Measurements from ENCODE around the gene ACACA. TPM values are rescaled to one million over a fixed set of nuclear protein-coding genes. Genes with fewer than 3 reads are reported as not detected.

Gene ACACA
- total RNA-seq, 1 experiment from 2014 or later = 43.6 TPM

- DNase-seq (ENCODE audit: low read depth) = no peak
These were observed 271.1 kb downstream of the ACACA start for GRCh38 chr17:37135576-37135975.

- DNase-seq (ENCODE audit: low read depth) = no peak
These were observed 272.6 kb downstream of the ACACA start for GRCh38 chr17:37134050-37134449.

GRCh38 chr17:37133136-37133535, 273.5 kb downstream of the ACACA start:
- no peak for DNase-seq (ENCODE audit: low read depth)

GRCh38 chr17:37131669-37132611, 274.7 kb downstream of the ACACA start:
- DNase-seq (ENCODE audit: low read depth) = no peak

GRCh38 chr17:37130984-37131446, 275.6 kb downstream of the ACACA start:
- peak; percentile 42 for DNase-seq (ENCODE audit: low read depth)

- DNase-seq (ENCODE audit: low read depth) = no peak
These were observed 281.8 kb downstream of the ACACA start for GRCh38 chr17:37124821-37125173.

GRCh38 chr17:37123941-37124820, 282.5 kb downstream of the ACACA start:
- no peak for DNase-seq (ENCODE audit: low read depth)

- DNase-seq (ENCODE audit: low read depth) = no peak
These were observed 283.2 kb downstream of the ACACA start for GRCh38 chr17:37123386-37123785.

- DNase-seq (ENCODE audit: low read depth) = no peak
These were observed 285.0 kb downstream of the ACACA start for GRCh38 chr17:37121616-37122015.

- DNase-seq (ENCODE audit: low read depth) = no peak
These were observed 288.1 kb downstream of the ACACA start for GRCh38 chr17:37118366-37119137.

GRCh38 chr17:37117373-37118142, 289.1 kb downstream of the ACACA start:
- DNase-seq (ENCODE audit: low read depth) = no peak

GRCh38 chr17:37116671-37117185, 289.9 kb downstream of the ACACA start:
- no peak for DNase-seq (ENCODE audit: low read depth)

- no peak for DNase-seq (ENCODE audit: low read depth)
These were observed 295.3 kb downstream of the ACACA start for GRCh38 chr17:37111329-37111728.

GRCh38 chr17:37110746-37111145, 295.9 kb downstream of the ACACA start:
- no peak for DNase-seq (ENCODE audit: low read depth)

GRCh38 chr17:37109731-37110710, 296.6 kb downstream of the ACACA start:
- no peak for DNase-seq (ENCODE audit: low read depth)

- no peak for DNase-seq (ENCODE audit: low read depth)
These were observed 297.5 kb downstream of the ACACA start for GRCh38 chr17:37109106-37109505.

GRCh38 chr17:37107406-37108083, 299.1 kb downstream of the ACACA start:
- DNase-seq (ENCODE audit: low read depth) = no peak

GRCh38 chr17:37106049-37106448, 300.6 kb downstream of the ACACA start:
- no peak for DNase-seq (ENCODE audit: low read depth)
